Measurements from ENCODE around the gene MYO3B.
"Not testable (repeated sequence)": the region's sequence is repeated elsewhere in the genome, so short reads cannot be mapped to it uniquely, and the experiment has no call there.

Gene MYO3B

DNA sequence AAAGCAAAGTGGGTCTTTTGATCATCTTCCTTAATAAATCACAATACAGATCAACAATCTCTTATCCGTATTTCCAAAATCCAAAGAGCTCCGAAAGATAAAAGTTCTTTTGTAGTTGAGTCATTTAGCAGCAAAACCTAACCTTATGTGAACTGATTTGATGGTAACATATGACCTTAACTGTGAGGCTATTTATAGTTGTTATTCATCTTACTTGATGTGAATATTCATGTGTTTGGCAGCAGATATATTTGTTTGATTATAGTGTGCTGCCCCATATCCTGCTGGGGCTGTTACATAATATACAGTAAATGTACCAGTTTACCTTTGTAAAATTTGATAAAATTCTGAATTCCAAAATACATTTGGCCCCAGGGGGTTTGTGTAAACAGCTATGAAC is 158.5 kb downstream of the MYO3B start:
- in situ Hi-C loops (cut with MboI; ENCODE audit: low sequenced_read_pairs) = no loop called here

DNA sequence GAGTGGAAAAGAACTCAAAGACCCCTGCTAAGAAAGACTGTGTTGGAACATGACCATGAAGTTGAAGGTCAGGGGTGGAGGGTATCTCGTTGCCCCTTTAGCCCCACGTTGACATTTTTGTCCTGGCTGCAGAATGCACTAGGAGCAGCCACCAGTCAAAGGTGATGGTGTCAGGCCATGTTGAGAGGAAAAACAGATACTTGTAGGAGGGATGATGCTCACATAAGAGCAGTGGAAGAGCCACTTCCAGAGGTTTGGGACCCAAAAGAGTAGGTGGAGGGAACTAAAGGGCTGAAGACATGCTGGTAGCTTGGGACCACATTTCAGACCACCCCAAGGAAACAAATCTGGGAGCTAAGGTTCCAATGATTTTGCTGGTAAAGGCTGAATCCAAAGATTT is 159.0 kb downstream of the MYO3B start:
- in situ Hi-C loops (cut with MboI; ENCODE audit: low sequenced_read_pairs) = no loop called here

DNA sequence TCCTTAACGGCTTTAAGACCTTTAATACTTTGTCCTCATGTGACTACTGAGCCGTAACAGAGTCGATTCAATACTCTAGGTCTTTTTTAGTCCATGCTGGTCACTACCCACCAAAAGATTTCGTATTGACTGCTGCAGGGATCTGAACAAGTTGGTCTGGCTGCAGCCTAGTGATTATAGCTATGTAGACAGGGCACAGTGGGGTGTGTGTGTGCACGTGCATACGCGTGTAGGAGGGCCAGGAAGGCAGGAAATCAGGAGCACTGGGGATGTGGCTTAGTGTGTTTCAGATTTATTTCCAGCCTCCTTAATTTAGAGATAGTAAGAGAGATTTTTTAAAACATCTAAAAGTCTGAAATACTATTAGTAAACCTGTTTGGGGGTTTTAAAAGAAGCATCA is 161.4 kb downstream of the MYO3B start:
- in situ Hi-C loops (cut with MboI; ENCODE audit: low sequenced_read_pairs) = no loop called here

DNA sequence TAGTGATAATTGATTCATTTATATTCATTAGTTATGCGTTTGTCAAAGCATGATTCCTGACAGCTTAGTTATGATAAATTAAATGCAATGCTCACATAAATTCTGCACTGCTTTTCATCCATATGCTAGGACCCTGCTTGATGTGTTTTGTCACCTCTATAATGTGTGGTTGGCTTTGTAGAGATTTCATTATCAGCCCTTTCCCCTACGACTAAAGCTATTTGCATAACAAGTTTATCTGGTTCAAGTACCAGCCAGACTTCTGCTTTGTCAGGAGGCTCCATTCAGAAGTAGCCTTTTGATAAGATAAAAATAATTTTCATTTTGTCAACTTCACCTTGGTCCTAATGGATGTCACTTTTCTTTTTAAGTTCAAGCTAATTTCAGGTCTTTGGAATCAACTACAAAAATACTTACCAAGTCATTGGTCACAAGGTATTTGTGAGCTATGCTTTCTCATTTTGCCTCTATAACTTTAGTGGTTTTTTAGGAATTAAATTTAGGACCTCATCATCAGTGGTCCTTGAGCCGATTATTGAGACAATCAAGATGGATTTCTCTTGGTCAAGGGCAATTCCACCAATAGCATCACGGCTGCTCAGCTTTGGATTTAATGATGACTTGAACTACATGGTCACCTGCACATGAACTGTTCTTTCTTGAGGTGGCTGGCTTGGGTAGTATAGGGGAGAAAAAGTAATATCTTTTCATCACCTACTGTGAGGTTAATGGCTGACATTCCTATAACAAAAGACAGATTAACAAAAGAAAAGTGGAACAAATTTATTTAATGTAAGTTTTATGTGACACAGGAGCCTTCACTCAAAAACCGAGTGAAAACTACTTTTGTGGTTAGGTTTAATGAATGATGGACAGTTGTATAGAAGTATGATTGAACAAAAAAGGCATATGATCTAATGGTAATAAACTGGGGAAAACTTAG is 162.1 kb downstream of the MYO3B start:
- in situ Hi-C loops (cut with MboI; ENCODE audit: low sequenced_read_pairs) = no loop called here

DNA sequence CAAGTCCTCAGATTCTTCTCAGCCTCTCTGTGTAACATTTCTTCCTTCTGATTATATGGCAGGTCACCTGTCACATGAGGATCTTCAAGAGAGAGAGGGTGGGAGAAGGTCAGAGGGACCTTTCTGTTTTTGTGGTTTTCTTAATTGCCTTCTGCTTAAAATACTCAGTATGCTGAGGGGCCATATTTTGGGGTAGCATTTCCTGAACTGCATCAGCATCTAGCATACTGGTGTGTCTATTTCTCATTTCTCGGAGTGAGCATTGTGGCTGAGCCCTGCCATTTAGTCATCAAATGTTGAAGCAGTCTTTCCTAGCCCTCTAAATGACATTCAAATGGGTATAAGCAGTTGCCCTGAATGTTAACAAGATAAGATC is 162.7 kb downstream of the MYO3B start:
- in situ Hi-C loops (cut with MboI; ENCODE audit: low sequenced_read_pairs) = no loop called here

DNA sequence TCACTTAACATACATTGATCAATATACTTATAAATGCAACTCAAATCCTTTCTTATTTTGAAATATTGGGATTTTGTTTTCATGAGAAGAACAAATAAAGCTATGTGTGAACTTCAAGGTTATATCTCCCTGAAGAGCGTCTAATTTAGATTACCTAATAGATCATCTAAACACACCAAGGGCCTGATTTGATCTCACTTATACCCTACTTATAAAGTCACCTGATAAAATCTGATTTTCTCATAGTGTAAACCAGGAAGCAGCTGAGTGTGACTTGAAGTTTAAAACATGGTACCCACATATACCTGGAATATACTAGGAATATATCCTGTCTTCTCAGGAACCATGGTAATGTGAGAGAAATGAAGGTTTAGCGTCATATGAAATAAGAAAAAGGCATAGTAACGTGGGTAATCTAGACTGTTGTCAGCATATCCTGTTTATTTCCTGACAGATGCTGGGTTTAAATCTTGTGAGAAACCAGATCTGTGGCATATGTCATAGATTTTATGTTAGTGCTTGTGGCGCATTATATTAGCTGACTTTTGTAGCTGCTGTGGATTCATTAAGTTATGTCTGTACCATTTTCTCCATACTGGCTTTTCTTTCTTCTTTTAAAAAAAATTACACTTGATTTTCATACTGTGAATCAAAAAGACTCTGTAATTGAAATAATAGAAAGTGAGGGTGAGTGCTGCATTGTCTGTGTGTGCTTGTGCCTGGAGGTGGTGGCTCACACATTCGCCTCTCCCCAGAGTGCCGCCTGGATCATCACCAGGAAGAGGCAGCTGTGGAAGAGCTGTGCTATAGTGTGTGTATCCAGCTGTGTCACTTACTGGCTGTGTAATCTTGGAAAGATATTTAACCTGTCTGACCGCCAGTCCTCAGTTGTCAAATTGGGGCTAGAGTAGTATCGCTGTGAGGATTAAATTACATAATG is 164.0 kb downstream of the MYO3B start:
- in situ Hi-C loops (cut with MboI; ENCODE audit: low sequenced_read_pairs) = no loop called here

DNA sequence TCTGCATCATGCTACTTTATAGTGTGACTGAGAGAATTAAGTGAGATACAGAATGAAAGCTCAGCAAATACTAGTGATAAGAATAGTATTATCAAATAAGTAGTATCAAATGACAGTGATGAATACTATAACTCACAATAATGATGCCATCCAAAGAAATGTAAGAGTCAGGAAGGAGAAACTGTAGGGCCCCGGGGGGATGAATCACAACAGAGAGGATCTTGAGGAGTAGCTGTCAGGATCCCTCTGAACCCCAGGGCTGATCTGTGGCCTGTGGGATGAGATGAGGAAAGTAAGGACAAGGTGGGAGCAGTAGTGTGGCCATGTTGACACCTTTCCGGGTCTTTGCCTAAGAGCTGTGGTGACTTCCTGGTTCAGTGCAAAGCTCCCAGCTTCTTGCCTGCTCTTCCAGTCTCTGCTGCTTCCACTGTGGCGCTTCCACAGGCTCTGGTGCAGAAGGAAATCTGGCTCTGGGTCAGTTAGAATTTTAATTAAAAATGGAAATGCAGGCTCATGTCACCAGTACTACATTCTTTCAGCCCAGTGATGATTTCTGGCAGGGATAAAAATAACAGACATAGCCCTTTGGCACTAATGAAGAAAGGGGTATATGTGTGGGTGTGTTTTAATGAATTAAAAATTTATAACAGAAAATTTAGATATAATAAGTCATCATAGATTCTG is 166.9 kb downstream of the MYO3B start:
- in situ Hi-C loops (cut with MboI; ENCODE audit: low sequenced_read_pairs) = no loop called here

DNA sequence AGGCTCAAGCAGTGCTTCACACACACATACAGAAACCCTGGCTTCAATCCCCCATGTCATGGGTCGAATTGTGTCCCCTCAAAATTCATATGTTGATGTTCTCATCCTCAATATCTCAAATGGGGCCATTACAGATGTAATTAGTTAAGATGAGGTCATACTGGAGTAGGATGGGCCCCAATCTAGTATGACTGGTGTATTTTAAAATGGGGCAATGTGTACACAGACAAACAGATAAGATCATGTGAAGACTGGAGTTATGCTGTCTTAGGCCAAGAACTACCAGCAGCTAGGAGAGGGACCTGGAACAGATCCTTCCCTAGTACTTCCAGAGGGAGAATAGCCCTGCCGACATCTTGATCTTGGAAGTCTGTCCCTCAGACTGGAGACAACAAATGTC is 167.7 kb downstream of the MYO3B start:
- in situ Hi-C loops (cut with MboI; ENCODE audit: low sequenced_read_pairs) = no loop called here

DNA sequence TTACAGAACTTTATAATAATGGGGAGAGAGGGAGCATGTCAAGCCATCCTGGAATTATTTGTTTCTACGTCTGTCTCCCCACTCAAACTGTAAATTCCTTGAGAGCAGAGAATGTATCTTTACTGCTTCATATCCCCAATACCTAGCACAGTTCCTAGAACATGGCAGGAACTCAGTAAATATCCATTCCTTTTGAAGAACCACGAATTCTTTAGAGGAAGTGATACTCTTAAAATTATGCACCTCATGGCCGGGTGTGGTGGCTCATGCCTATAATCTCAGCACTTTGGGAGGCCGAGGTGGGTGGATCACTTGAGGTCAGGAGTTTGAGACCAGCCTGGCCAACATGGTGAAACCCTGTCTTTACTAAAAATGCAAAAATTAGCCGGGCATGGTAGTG is 171.3 kb downstream of the MYO3B start:
- in situ Hi-C loops (cut with MboI; ENCODE audit: low sequenced_read_pairs) = not testable (repeated sequence)

DNA sequence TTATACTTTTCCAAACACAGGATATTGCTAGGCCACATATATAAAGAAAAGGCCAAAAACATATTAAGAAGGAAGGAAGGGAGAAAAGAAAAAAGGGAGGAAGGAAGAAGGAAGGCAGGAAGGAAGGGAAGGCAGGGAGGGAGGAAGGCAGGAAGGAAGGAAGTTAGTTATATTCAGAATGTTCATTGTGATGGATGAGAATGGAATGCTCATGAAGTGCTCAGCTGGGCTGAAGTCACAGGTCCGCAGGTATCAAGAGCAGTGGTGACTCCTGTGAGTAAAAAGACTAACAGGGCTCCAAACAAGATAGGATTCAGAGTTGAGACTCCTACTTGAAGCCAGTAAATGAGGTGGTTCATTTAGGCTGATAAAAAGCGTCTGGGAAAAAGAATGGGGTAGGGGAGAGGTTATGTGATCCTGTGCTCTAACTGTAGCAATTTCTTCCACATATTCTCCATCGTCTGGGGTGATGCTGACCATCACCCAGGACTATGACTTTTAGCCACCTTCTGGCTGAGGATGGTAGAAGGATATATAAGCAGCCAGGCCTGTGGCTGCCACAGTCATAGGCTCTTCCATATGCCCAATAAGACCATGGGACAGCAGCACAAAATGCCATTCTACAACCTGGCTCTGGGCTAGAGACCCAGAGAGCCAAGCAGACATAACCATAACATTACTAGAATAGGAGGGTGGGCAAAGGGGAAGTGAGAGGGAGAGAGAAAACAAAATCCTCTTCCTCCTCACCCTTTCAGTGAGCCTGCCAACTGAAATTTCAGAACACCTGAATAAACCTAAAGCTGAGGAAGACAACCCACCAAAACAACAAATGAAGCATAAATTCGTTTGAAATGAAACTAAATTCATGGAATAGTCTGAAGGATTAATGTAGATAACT is 173.2 kb downstream of the MYO3B start:
- in situ Hi-C loops (cut with MboI; ENCODE audit: low sequenced_read_pairs) = no loop called here

DNA sequence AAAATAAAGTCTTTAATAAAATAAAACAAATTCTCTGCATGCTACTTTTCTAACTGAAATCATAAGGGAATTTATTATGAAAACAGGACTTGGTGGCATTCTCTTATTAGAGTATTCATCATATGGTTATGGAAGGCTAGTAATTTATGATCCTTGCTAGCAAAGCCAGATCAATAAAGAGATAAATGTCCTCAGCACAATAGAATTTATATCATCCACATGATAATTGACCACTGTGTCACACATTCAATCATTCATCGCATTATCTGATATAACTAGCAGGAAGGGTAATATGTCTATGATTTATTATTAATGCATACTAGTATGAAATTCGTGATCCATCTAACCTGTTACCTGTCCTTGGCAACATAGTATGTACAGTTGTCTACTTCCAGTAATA is 175.8 kb downstream of the MYO3B start:
- in situ Hi-C loops (cut with MboI; ENCODE audit: low sequenced_read_pairs) = no loop called here

DNA sequence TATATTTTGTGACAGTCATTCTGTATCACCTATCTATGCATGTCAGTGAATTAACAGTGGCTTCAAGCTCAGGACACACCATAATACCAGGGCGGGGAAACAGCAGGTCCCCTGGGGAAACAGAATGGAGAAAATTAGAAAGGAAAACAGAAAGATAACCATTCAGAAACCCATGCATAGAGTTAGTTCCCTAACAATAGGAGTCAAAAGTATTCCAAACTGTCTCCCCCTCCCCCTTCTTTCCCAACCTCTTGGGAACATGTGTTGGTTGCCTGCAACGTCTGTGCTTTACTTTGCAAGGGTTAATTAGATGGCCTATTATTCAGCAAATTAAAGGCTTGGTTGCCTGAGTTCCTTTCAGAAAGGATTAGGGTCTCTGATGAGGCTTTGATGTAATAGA is 176.4 kb downstream of the MYO3B start:
- in situ Hi-C loops (cut with MboI; ENCODE audit: low sequenced_read_pairs) = no loop called here

DNA sequence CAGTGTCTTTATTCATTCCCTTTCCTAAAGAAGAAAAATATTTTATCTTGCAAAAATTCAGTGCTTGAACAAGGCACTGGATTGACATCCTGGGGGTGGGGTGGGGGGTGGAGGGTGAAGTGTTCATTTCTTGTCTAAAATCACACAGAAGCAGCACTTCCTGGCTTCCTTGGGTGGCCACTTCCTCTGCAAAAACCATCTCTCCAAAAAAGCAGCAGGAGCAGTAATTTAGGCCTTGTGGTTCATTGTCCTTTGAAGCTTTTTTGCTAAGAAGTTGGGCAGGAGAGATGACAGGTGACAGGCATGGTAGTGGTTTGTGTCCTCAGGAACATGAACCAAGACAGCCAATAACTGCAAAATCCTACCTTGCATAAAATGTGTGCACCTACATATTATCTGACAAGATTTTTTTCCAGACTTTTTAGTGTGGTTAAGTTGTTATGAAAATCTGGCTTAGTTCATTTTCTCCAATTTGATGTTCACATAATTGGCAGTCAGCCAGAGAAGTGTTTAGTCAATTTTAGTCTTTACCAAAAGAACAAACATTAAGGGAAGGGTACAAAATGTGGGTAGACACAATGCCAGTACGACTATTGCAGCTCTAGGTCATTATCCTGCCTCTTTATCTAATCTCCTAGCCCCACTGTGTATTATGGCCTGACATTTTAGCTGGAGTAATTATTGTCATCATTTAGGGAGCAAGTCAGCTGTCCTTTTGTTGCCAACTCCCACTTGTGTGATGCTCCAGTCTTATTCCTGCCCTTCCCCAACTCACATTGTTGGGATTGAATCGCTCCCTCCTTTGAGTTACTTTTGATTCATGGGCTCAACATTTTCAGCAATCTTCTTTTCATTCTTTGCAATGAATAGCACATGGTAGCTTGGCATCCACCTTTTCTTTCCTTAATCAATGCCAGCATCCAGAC is 177.2 kb downstream of the MYO3B start:
- in situ Hi-C loops (cut with MboI; ENCODE audit: low sequenced_read_pairs) = no loop called here

DNA sequence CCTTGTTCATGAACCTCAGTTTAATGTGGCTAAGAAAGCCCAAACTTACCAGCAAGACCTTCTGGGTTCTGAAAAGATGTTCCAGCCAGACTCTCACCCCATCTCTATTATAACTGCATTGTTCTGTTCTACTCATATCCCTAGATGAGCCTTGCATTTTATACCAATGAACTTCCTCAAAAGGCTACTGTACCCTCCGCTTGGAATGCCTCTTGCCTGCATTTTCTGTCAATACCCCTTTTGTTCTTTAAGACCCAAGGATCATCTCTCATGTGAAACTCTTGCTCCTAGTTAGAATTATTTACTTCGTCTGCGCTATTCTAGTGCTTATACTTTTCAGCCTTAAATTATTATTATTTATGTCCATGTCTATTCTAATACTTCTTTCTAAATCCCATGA is 181.5 kb downstream of the MYO3B start:
- in situ Hi-C loops (cut with MboI; ENCODE audit: low sequenced_read_pairs) = no loop called here

DNA sequence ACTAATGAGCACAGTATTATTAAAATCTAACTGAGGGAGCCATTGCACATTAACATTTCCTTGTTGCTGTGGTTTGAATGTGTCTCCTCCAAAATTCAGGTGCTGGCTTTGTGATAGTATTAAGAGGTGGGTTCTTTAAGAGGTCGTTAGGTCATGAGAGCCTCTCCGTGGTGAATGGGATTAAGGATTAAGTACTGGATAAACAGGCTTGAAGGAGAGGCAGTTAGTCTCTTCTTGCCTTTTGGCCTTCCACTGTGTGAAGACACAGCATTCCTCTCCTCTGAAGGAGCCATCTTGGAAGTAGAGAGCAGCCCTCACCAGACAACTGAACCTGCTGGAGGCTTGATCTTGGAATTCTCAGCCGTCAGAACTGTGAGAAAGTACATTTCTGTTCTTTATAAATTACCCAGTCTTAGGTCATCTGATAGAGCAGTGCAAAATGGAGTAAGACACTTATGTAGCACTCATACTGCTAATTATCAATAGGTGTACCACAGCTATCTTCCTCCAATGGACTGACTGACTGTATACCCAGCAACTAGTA is 182.7 kb downstream of the MYO3B start:
- in situ Hi-C loops (cut with MboI; ENCODE audit: low sequenced_read_pairs) = no loop called here

DNA sequence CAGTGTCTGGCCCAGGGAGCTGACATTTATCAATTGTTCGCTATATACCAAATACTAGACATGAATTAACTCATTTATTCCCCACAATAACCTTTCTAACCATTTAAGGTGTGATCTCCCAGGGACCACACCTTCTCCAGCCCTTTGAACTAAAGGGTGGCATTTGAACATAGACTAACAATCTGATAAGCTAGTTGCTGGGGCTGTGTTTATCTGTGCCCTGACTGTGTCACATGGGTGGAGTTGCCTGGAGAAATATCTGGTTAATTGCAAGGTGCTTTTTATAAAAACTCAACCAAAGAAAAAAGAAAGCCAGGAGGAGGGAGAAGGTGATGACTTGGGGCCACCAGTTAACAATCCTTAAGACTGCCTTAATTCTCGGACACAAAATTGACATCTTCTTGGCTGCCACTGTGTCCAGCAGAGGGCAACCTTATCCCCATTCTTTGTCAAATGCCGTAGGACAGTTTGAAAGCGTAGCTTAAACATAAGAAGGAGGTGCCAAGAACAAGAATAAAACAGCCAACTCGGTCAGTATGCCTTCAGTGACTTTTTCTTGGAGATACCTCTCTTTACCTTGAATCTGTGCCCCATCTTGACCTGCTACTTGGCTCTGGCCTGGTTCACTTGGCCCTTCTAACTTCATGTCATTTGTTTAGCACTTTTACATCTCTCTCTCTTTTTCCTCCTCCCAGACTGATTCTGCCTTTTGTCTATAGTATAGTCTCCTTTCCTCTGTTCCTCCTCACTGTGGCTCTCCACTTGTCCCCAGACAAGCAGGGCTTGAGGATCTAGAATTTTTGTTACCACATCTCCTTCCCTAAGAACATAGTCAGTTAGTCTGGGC is 183.4 kb downstream of the MYO3B start:
- in situ Hi-C loops (cut with MboI; ENCODE audit: low sequenced_read_pairs) = no loop called here

DNA sequence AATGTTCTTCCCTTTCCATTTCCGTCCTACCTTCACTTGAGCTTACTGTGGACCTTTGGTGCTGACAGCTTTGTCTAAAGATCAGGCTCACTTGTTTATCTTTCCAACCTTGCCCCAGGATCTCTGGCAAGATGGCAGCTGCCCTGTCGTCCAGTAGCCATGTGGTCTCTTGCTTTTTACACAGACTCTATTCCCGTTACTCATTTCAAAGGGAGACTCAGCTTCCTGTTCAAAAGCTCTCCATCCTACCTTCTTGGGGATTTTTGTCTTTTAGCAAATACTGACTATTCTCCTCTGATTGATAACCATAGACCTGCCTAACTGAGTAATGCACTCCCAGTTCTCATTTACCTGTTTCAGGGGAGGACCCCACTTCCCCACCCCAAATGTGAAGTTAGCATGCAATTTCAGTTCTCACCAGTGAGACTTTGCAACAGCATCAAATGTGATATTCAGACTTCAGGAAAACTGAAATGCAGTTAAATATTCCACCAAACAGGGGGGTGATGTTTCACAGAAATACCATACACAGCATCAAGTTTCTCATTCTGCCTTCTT is 184.4 kb downstream of the MYO3B start:
- in situ Hi-C loops (cut with MboI; ENCODE audit: low sequenced_read_pairs) = no loop called here

Measured in HL-60/S4 treated with phorbol 12-myristate 13-acetate at 8.2 ng/mL for 4 days and 3 days (cell line).